GM21360 (cell line): ENCODE results near the gene RFX1.
"Not testable (repeated sequence)": the region's sequence is repeated elsewhere in the genome, so short reads cannot be mapped to it uniquely, and the experiment has no call there.

ENCODE experiments used
- ATAC-seq: cut with Tn5 transposase; IDR thresholded peaks from one replicate; pipeline ENCODE4 v1.9.1; 2021; ENCODE audit warnings: mild to moderate bottlenecking, moderate library complexity; ENCODE audit not compliant: unreplicated experiment

RFX1 gene

GRCh38 chr19:14027856-14028450, 21.8 kb upstream of the RFX1 start, which contains the start of gene RLN3:
Gene RLN3, plus strand, starts transcription at chr19:14028148. Its CDS starts 57 bp downstream, at chr19:14028205.
- no peak for ATAC-seq

- not testable (repeated sequence) for ATAC-seq
Measured at GRCh38 chr19:14026652-14027192, 20.6 kb upstream of the RFX1 start.

DNA sequence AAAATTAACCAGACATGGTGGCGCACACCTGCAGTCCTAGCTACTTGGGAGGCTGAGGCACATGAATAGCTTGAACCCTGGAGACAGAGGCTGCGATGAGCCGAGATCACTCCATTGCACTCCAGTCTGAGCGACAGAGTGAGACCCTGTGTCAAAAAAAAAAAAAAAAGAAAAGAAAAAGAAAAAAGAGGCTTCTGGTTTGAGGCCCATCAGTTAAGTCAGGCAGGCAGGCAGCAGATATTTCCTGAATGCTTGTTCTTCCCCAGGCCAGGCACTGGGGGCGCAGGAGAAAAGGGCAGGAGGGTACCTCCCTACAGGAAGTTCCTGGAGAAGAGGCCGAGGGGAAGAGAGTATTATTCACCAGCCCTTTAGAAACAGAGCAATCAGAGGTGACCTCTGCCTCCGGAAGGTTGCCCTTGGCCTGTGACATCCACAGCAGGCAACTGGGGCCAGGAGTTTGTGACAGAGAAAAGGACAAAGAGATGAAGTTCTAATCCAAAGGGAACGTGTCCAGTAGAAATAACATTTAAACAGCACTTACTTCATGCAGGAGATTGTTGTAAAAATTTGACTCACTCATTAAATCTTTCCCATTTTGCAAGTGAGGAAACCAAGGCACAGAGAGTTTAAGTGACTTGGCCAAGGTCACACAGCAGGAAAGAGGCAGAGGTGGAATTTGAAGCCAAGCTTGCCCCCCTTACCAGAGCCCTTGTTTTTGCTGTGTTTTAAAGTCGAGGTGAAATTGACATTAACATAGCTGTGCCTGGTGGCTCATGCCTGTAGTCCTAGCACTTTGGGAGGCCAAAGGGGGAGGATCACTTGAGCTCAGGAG, 17.5 kb upstream of the RFX1 start:
- no peak for ATAC-seq

DNA sequence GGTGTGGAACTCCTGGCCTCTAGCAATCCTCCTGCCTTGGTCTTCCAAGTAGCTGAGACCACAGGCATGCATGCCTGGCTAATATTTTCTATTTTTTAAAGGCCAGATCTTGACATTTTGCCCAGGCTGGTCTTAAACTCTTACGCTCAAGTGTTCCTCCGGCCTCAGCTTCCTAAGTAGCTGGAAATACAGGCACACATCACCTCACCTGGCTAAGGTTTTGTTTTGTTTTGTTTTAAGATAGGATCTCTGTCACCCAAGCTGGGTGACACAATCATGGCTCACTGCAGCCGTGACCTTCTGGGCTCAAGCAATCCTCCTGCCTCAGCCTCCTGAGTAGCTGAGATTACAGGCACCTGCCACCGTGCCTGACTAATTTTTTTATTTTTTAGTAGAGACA, 16.3 kb upstream of the RFX1 start:
- ATAC-seq = no peak

DNA sequence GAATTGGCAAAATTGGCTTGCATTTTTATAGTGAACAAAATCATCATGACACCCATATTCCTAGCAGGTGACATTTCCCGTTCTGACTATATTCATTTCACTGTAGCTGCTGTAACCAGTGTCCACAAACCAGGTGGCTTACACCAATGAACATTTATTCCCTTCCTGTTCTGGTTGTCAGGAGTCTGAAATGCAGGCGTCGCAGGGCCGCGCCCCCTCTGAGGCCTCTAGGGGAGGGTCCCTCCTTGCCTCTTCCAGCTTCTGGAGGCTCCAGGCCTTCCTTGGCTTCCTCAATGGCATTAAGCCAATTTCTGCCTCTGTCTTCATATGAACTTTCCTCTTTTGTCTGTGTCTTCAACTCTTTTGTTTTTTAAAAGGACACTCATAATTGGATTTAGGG, 15.4 kb upstream of the RFX1 start:
- no peak for ATAC-seq

- ATAC-seq = not testable (repeated sequence)
Measured at GRCh38 chr19:14019739-14020138, 13.6 kb upstream of the RFX1 start.

DNA sequence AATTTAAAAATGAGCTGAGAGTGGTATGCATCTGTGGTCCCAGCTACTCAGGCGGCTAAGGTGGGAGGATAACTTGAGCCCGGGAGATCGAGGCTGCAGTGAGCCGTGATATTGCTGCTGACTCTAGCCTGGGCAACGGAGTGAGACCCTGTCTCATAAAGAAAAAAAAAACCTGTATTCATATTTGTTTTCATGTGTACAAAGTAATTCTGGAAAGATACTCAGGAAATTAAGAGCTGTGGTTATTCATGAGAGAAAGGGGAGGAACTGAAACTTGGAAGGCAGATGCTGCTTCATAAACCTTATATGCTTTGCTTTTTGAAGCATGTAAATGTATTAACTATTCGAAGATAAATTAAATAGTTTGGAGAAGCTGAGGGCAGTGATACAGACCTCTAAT, 13.0 kb upstream of the RFX1 start:
- ATAC-seq = no peak

GRCh38 chr19:14015524-14016035, 9.5 kb upstream of the RFX1 start:
- ATAC-seq = peak; percentile 68

DNA sequence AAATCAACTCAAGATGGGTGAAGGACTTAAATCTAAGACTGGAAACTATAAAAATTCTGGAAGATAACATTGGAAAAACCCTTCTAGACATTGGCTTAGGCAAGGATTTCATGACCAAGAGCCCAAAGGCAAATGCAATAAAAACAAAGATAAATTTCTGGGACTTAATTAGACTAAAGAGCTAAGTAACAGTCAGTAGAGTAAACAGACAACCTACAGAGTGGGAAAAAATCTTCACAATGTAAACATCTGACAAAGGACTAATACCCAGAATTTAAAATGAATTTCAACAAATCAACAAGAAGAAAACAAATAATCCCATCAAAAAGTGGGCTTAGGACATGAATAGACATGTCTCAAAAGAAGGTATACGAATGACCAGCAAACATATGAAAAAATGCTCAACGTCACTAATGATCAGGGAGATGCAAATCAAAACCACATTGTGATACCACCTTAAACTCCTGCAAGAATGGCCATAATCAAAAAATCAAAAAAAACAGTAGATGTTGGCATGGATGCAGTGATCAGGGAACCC, 6.3 kb upstream of the RFX1 start:
- no peak for ATAC-seq

GRCh38 chr19:14006766-14007562, 844 bp upstream of the RFX1 start:
- ATAC-seq = peak; percentile 28

DNA sequence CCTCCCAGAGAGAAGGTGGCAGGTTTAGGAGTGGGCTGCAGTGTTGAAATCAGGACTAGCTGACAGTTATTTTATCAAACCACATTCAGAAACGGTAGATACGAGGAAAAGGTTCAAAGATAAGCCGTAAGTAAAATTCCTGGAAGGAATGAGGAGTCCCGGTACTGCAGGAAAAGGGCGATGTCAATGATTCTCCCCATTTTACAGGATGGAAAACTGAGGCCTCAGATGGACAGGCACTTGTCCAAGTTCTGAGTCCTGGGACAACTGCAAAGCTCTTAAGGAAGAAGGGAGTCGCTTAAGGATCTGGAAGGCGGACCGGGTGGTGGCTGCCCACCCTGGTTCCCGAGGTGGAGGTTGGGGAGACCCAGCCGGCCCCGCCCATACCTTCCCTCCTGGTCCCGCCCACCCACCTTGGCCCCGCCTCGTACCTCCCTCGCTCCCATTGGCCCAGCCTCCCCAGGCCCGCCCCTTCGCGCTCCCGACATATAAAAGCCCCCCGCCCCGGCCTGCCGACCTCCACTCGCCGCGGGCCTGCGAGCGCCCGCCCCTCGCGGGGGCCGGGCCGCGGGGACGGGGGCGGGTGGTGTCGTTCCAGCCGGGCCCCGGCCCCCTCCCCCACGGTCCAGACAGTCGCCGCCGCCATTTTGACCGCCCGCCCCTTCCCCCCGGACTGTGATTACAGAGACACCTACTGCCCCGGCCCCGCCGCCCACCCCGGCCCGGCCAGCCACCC, 603 bp downstream of the RFX1 start:
- peak; percentile 40 for ATAC-seq

DNA sequence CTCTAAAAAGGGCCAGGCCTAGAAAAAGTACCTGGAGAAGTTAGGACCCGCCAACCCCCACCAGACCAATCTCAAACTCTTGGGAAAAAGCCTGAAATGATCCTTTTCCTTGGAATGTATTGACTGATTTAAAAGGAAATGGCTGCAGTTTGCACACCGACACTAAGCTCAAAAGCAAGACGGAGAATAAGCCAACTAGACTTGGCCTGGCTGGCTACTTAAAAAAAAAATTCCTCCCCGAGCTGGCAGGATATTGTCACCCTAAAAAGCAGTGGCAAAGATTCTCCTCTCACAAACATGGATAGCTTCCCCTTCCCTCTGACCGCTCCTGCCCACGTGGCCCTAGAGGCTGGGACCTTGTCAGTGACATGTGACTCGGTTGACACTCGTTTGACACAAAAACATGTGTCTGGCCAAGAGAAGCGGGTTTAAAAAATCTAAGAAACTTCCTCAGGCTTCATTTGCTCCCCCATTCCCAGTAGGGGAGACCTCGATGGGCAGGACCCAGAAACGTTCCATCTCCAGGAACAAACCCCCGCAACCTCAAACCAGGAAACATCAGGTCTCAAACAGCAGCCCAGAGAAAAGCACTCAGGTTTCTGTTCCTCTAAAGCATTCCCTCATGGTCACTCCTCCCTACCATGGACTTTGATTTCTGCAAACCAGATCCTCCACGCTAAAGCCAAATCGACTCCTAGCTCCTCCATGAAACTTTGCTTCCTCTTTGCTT, 1.3 kb downstream of the RFX1 start:
- ATAC-seq = no peak

DNA sequence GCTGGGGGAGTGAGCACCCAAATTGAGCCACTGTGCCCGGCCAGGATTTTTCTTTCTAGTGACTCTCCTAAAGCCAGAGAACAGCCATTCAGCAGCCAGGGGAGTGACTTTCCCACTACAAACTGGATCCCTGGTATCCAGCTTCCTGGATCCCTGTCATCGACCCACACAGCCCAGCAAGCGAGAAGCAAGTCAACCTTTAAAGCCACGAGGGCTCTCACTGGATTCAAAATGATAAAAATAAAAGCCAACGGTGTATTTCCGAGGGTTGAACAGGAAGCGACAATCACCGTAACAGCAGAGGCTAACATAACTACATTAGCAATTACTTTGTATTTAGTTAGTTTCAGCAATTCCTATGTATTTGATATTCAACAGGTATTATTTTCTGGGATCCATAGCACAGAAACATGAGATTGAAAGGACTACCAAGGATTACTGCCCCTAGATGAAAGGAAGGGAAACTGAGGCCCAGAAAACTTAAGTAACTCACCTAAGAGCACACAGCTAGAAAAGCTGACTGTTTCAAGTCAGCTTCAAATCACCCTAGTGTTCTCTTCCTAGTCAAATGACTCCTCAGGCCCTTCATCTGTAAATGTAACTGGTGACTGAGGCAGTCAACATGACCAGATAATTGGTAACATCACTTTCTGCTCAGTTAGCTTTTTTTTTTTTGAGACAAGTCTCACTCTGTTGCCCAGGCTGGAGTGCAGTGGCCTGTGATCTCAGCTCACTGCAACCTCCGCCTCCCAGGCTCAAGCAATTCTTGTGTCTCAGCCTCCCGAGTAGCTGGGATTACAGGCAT, 2.7 kb downstream of the RFX1 start:
- no peak for ATAC-seq

DNA sequence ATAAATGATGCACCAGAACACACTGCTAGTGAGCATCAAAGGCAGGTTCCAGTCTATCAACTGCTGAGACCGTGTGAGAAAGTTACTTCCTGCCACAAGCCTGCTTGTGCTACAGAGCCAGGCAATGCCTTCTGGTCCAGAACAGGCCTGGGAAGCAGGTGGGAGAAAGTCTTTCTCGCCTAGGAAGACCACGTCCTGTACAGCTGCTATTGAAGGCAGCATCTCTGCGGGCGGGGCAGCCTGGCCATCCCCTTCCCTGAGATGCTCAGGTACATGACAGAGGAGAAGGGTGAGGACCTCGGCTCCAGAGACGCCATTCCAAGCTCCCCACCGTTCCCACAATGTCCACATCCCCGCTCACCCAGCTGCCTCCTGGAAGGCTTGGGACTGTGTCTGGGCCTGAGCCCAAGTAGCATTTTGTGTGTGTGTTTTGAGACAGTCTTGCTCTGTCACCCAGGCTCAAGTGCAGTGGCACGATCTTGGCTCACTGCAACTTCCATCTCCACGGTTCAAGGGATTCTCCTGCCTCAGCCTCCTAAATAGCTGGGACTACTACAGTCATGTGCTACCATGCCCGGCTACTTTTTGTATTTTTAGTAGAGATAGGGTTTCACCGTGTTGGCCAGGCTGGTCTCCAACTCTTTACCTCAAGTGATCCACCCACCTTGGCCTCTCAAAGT, 3.4 kb downstream of the RFX1 start:
- ATAC-seq = no peak

GRCh38 chr19:14000691-14001375, 5.3 kb downstream of the RFX1 start:
- no peak for ATAC-seq

- no peak for ATAC-seq
Measured at GRCh38 chr19:13999085-13999484, 7.0 kb downstream of the RFX1 start.

- no peak for ATAC-seq
Measured at GRCh38 chr19:13998426-13998825, 7.7 kb downstream of the RFX1 start.

DNA sequence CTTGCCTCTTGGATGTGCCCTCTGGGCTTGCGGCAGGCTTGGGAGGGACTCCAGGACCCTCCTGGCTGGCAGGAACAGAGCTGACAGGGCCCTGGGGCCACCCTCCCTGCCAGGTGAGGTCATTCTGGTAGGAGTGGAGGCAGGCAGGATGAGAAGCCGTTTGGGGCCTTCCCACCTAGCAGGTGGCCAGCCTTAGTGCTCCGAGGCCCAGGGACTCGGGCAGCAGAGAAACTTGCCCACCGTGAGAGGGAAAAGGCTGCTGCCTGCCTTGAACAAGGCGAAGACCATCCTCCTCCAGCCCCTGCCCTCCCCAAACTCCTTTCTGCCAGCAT, 8.5 kb downstream of the RFX1 start:
- ATAC-seq = no peak
